Loucy (cell line): Measurements from ENCODE around the gene LXN.

Experiments used
- EZH2phosphoT487 ChIP-seq: fragments of 200-600 bp; IDR thresholded peaks from 2 replicates; pipeline ENCODE4 v1.6.1; 2018; ENCODE audit warnings: antibody characterized with exemption, mild to moderate bottlenecking, moderate library complexity, borderline replicate concordance
- TF ChIP-seq, protein P1 (sequence below): fragments of 200-600 bp; sonication (generic); conservative IDR thresholded peaks from 2 replicates; pipeline ENCODE4 v1.5.1; 2014; ENCODE audit warnings: mild to moderate bottlenecking, antibody characterized with exemption, low read length

DNA sequence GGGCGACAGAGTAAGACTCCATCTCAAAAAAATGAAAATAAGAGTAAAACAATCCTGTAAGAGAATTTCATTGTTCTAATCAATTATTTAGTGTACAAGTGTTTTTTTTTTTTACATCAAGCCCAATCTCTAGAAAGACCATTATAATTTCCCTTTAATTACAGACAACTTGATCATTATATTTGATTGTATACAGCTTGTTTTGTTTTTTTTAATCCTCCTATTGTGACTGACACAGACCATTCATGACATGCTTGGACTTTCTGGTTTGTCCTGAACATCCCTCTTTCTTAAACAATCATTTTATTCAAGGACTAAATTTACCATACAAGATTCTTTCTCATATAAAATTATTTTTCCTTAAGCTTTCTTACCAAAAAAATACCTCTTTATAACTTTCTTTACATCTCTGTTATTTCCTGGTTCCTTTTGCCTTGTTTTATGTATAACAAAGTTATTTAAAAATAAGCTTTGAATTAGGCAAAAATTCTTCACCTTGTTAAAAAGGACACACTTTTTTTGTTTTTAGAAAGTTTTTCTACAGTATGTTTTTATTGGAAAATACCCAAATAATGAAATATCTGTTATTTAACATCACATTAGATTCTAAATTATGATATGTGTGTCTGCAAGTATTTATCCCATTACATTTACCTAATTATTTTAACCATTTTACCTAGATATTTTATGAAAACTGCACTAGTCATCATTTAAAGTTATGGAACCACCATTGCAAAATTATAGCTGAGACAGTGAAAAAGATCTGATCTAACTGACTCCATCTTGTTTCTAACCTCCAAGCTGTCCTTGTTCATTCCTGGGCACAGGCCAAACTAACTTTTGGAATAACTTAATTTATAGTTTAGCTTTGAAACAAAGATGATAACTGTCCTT lies 54.2 kb downstream of the LXN start:
- TF ChIP-seq, protein P1, sequence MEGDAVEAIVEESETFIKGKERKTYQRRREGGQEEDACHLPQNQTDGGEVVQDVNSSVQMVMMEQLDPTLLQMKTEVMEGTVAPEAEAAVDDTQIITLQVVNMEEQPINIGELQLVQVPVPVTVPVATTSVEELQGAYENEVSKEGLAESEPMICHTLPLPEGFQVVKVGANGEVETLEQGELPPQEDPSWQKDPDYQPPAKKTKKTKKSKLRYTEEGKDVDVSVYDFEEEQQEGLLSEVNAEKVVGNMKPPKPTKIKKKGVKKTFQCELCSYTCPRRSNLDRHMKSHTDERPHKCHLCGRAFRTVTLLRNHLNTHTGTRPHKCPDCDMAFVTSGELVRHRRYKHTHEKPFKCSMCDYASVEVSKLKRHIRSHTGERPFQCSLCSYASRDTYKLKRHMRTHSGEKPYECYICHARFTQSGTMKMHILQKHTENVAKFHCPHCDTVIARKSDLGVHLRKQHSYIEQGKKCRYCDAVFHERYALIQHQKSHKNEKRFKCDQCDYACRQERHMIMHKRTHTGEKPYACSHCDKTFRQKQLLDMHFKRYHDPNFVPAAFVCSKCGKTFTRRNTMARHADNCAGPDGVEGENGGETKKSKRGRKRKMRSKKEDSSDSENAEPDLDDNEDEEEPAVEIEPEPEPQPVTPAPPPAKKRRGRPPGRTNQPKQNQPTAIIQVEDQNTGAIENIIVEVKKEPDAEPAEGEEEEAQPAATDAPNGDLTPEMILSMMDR: no peak
- no peak for TF ChIP-seq EZH2phosphoT487
